22Rv1 (cell line): ENCODE measurements around the gene CRTC2.
A peak's percentile ranks its signal among the peaks of the same experiment; 100 is the strongest.

Source experiments
- H3K27ac ChIP-seq: fragments of 450-650 bp; 2 replicates; pipeline ENCODE4 v1.5.1; 2017
- ZFX ChIP-seq: fragments of 450-650 bp; IDR thresholded peaks from 2 replicates; pipeline ENCODE4 v1.6.1; 2017; ENCODE audit warnings: antibody characterized with exemption, borderline replicate concordance
- TF ChIP-seq, protein P1 (sequence below): fragments of 450-650 bp; IDR thresholded peaks from 2 replicates; pipeline ENCODE4 v1.5.1; 2017; ENCODE audit warnings: mild to moderate bottlenecking

The CRTC2 gene

DNA sequence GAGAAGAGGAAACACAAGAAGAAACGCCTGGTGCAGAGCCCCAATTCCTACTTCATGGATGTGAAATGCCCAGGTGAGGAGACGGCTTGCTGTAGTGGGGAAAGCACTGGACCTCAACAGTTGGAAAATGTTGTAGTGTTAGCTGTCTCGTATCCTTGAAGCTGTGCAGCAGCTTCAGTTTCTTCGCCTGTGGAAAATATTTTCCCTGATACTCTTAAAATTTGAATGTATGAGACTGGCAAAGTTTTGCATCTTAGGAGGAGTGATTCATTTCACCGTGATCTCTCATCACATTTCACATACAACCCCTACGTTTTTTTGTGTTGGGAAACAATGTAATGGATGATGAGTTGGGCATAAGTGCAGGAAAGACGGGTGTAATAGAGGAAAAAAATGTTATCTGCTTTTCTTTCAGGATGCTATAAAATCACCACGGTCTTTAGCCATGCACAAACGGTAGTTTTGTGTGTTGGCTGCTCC, 32.8 kb upstream of the CRTC2 start:
- peak overlapping the region; percentile 85 for H3K27ac ChIP-seq
- TF ChIP-seq, protein P1, sequence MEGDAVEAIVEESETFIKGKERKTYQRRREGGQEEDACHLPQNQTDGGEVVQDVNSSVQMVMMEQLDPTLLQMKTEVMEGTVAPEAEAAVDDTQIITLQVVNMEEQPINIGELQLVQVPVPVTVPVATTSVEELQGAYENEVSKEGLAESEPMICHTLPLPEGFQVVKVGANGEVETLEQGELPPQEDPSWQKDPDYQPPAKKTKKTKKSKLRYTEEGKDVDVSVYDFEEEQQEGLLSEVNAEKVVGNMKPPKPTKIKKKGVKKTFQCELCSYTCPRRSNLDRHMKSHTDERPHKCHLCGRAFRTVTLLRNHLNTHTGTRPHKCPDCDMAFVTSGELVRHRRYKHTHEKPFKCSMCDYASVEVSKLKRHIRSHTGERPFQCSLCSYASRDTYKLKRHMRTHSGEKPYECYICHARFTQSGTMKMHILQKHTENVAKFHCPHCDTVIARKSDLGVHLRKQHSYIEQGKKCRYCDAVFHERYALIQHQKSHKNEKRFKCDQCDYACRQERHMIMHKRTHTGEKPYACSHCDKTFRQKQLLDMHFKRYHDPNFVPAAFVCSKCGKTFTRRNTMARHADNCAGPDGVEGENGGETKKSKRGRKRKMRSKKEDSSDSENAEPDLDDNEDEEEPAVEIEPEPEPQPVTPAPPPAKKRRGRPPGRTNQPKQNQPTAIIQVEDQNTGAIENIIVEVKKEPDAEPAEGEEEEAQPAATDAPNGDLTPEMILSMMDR, result no peak
- TF ChIP-seq ZFX, result no peak

DNA sequence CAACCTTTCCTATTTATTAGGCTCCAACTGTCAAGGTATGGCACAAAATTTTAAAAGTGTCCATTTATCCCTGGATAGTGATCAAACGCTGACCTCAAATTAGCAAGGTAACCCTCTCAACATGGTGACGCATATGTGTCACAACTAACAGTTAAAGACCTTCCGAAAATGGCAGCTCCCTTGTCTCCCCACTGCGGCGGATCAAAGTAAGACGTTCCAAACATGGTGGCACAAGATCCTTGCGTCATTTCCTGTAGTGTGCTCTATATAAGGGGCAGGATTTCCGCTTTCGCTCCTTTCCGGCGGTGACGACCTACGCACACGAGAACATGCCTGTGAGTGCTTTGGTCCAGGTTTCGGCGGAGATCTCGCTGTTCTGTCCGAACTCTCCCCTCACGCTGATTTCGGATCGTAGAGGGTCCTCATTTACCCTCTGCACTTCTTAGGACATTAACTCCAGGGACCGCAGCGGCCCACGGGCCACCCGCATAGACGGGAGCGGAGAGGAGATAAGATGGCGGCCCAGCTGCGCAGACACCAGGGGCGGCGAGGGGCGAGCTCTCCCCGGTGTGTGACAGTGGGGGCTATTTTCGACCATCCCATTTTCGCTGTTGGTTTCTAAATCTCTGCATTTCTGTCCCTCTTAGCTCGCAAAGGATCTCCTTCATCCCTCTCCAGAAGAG, 32.2 kb upstream of the CRTC2 start, which contains the start of gene RPS27:
TSS of gene RPS27 (plus strand) at position 295 of the 683 bp plus-strand sequence. CDS start at position 330, 35 bp downstream.
- peak within 1 kb of the TSS; percentile 85 for H3K27ac ChIP-seq
- TF ChIP-seq, protein P1, result no peak
- TF ChIP-seq ZFX, result no peak

DNA sequence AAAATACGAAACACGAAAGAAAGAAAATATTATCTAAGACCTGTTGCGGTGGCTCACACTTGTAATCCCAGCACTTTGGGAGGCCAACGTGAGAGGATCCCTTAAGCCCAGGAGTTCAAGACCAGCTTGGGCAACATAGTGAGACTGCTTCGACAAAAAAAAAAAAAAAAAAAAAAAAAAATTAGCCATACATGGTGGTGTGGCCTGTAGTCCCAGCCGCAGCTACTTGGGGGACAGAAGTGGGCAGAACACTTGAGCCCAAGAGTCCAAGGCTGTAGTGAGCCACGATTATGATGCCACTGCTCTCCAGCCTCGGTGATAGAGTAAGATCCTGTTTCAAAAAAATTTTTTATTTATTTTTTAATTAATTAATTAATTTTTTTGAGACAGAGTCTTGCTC, 29.2 kb upstream of the CRTC2 start:
- peak overlapping the region; percentile 92 for H3K27ac ChIP-seq
- TF ChIP-seq, protein P1, result no peak

DNA sequence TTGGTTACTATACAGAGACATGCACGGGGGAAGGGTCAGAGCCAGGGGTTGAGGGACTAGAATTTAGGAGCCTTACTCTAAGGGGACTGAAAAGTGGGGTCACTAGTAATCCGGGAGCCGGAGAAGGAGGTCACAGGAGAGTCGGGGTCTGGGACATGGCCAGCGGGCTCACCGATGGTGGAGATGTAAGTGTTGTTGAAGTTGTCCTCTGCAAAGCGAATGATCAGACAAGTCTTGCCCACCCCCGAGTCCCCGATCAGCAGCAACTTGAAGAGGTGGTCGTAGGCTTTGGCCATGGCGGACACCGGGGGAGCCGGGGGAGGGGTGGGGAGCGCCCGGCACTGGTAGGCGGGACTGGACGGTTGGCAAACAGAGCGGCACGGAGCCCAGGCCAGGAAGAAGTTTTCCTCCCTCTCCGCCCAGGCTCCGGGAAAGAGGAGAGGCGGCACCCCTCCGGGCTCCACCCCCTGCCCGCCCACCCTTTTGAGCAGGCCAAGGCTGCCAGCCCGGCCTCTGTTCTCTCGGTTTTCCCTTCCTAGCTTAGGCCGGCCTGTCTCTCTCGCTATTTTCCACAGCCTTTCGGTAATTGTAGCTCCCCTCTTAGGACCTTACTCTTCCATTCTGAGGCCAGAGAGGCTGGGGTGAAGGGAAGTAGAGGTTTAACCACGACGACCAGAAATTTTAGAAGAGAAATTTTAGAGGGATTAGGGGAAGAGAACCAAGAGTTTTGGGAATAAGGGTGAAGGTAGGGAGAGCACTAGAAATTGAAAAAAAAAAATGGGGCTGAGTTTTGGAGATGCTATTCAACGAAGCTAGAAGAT, 27.7 kb upstream of the CRTC2 start, which contains the start of gene RAB13:
TSS of gene RAB13 (minus strand) at position 399 of the 821 bp plus-strand sequence. CDS start at position 296, 103 bp downstream.
- TF ChIP-seq, protein P1, result no peak
- TF ChIP-seq ZFX, result no peak
- H3K27ac ChIP-seq, result peak within 1 kb of the TSS; percentile 92

DNA sequence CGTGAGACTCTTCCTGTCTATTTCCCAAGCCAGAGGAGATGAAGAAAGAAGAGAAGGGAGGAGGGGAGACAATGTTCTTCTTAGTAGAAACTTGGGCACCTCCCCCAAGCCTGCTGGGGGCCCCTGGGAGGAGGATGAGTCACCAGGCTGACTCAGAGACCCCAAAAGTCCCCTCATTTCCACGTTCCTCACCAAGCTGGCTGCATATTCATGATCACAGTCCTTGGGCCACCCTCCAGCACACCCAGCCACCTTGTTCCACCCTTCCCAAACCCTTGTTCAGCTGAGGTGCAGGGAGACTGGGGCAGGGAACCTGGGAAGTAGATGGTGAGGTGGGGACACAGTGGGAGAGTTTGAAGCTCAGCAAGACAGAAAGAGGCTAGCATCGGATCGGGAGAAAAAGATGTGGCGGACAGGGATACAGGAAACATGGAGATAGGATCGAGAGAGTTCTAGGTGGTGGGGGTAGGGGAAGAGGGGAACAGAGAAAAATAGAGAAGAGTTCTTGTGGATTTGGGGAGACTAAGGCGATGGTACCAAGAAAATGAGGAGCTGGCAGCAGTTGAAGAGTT, 27.0 kb upstream of the CRTC2 start:
- TF ChIP-seq, protein P1, result no peak
- TF ChIP-seq ZFX, result no peak
- H3K27ac ChIP-seq, result peak overlapping the region; percentile 92

DNA sequence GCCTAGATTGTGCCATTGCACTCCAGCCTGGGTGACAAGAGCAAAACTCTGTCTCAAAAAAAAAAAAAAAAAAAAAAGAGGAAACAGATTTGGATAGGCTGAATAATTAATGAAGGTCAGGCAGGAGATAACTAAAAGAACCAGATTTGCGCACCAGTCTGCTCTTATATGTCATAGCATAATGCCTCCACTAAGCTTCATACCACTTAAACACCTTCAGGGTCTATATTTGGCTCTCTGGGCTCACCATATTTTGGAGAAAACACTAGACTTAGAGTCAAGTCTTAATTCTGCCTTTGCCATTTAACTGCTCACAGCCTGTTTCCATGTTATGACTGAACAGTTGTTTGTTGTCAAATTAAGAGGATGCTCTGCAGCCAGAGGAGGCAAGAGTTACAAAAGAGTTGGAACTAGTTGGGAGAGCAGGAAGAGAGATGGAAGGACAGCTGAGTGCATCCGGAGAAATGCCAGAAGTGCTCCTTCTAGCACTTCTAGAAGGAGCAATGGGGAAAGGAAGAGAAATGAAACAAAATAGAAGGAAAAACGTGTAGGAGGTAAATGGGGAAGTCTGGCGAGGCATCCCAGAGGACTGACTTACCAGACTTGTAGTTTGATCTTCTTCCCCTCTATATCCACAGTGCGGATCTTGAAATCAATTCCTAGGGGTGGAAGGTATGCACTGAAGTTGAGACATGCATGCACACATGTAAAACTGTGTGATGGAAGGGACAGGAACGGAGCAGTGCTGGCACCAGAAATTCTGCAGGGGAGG, 25.9 kb upstream of the CRTC2 start:
- H3K27ac ChIP-seq, result no peak overlapping the region
- no peak for TF ChIP-seq ZFX
- TF ChIP-seq, protein P1, result no peak

DNA sequence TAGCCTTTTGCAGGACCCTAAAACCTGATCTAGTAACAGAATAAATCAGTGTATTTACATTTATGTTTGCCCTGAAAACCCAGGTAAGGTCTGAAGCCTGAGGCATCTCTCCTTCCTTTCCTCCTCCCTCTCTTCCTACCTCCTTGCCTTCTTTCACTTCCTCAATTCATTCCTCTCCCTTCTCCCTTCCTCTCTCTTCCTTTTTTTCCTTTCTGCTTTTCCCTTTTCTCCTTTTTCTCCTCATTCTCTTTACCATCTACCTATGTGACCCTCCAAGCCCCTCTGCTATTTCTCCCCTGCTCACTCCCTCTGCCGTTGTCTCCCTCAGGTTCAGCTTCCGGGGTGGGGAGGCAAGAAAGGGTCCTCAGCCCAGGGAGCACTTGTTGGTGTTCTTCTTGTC, 23.3 kb upstream of the CRTC2 start:
- H3K27ac ChIP-seq, result 0 out of 2 replicates have a peak overlapping the region, but pooled peaks have one; percentile 2

DNA sequence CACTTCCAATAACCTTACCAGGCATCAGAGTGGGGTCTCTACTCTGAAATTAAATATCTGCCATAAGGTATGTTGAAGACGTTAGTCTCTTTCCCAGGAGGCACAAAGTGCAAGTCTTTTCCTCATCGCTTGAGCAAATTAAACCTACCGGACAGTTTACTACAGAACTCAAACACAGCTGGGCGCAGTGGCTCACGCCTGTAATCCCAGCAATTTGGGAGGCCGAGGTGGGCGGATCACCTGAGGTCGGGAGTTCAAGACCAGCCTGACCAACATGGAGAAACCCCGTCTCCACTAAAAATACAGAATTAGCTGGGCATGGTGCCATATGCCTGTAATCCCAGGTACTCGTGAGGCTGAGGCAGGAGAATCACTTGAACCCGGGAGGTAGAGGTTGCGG, 20.7 kb upstream of the CRTC2 start:
- H3K27ac ChIP-seq, result peak overlapping the region; percentile 100
